KOPT-K1 (cell line): ENCODE data around the gene OR51D1.

Experiments used
- H3K27ac ChIP-seq: fragments of 200-600 bp; sonication (generic); 2 replicates; pipeline ENCODE4 v1.5.1; 2016; ENCODE audit warnings: antibody characterized with exemption, mild to moderate bottlenecking, low read depth, low read length; ENCODE audit not compliant: poor library complexity, severe bottlenecking
- H3K36me3 ChIP-seq: fragments of 200-600 bp; sonication (generic); 2 replicates; pipeline ENCODE4 v1.5.1; 2017; ENCODE audit warnings: antibody characterized with exemption, mild to moderate bottlenecking, low read length, moderate library complexity; ENCODE audit not compliant: insufficient read depth
- H3K9me3 ChIP-seq: fragments of 200-600 bp; sonication (generic); 2 replicates; pipeline ENCODE4 v1.5.1; 2017; ENCODE audit warnings: antibody characterized with exemption, low read length, mild to moderate bottlenecking; ENCODE audit not compliant: insufficient read depth, poor library complexity, severe bottlenecking

OR51D1 gene

GRCh38 chr11:4671741-4672140 lies 34.5 kb downstream of the OR51D1 start:
- H3K36me3 ChIP-seq: no peaks in the 10 kb centered on the region
- H3K27ac ChIP-seq: no peak overlapping the region
- no peaks in the 10 kb centered on the region for H3K9me3 ChIP-seq

GRCh38 chr11:4672470-4672869 lies 35.2 kb downstream of the OR51D1 start:
- Histone ChIP-seq H3K27ac (no peak overlapping the region), H3K36me3 (no peaks in the 10 kb centered on the region), H3K9me3 (no peaks in the 10 kb centered on the region)

DNA sequence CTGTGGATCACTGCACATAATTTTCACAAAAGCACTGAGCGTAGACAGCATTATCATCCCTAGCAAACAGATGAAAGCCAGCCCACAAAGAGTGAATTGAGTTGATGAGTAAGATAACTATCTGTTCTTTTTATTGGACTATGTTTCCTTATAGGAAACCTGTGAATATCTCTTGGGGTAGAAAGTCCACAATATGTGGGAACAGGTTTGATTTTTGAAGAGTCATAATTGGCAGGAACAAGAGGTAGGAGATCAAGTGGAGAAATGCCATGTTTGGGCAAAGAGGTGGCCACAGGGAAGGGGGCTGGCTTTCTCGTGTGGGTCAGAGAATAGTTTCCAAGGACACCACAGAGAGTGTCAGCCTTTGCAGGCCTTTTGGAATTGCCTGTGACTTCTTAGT lies 36.5 kb downstream of the OR51D1 start:
- Histone ChIP-seq H3K36me3 (no peaks in the 10 kb centered on the region), H3K27ac (no peak overlapping the region), H3K9me3 (no peaks in the 10 kb centered on the region)

- no peak overlapping the region for H3K27ac ChIP-seq
- H3K36me3 ChIP-seq: no peaks in the 10 kb centered on the region
- H3K9me3 ChIP-seq: no peaks in the 10 kb centered on the region
Measured at GRCh38 chr11:4677948-4678347, 40.7 kb downstream of the OR51D1 start.

DNA sequence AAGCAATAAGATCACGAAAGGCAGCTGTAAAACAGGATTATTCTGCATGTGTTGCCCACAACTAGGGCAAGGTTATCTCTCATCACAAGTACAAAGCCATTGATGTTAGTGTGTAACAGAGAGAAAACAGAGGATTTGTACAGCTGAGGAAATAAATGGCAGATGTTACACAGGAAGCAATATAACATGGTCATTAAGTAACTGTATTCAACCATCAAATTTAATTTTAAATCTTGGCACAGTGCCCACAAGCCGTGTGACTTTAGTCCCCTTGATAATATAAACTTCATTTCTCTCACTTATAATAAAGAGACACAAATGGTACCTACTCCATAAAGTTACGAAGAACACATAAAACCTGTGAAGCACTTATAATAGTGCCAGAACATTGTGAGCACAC lies 43.1 kb downstream of the OR51D1 start:
- no peaks in the 10 kb centered on the region for H3K36me3 ChIP-seq
- H3K27ac ChIP-seq: no peak overlapping the region
- no peaks in the 10 kb centered on the region for H3K9me3 ChIP-seq

DNA sequence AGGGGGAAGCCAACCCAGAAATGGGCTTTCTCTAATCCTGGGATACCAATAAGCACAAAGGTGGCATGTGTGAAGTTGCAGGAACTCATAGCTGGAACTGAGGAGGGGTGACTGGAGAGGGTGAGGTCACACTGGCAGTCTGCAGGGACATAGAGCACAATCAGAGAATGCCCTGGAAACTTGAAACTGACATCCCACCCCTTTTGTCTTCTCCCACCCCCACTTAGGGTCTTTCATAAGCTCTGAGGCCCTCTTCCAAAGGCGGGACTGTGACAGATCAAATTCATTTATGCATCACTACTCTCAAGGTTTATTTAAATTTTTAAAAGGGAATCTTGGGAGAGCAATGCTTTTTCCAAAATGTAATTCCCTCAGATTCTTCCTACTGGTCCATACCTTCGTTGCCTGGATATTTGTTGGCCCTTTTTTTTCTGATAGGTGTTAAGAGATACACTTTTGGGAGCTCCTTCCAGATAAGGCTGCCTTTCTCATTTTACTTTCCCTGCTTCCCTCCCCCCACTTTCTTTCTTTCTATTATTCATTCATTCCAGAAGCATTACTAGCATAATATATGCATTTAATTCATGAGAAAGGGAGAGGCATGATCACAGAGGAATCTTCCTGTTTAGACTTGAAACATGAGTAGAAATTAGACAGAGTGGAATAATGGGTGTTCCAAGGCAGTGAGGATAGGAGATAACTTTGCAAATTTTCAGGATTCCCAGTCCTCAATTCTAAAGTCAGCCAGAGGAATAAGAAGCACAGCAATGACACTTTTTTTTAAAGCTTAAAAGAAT lies 45.5 kb downstream of the OR51D1 start:
- Histone ChIP-seq H3K9me3 (no peaks in the 10 kb centered on the region), H3K36me3 (no peaks in the 10 kb centered on the region), H3K27ac (no peak overlapping the region)

DNA sequence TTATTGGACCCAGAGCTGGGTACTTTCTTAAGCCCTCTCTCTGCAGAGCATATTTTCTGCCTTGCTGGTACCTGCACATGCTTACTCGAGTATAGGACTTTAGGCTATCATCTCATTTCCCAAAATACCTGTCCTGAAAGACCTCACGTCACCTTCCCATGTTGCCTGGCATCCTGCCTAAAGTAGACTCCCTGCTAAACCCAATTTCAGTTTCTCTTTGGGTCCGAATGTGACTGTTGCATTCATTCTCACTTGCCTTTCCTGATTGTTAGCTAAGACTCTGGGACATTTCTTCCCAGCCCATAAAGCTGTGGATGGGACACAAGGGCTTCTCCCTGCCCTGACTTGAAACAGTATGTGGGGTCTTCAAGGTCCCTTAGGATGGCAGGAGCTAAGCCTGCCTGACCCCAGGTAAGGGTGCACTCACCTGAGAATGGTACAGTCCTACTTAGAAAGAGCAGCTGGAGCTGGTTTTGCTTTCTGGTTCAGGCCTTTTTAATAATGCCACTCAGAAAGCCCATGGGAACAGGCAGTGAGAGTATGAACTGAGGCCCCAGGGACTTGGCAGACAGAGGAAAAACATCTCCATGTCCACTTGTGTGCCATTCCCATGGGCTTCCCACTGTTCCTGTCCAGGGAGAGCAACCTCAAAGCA lies 47.5 kb downstream of the OR51D1 start:
- Histone ChIP-seq H3K9me3 (no peaks in the 10 kb centered on the region), H3K27ac (no peak overlapping the region), H3K36me3 (no peaks in the 10 kb centered on the region)
